Epithelial cell of proximal tubule (primary cell): Measurements from ENCODE around the gene PIAS2. TPM values are rescaled to one million over a fixed set of nuclear protein-coding genes. Genes with fewer than 3 reads are reported as not detected.
"Not testable (repeated sequence)": the region's sequence is repeated elsewhere in the genome, so short reads cannot be mapped to it uniquely, and the experiment has no call there.

Experiments
- DNase-seq: peaks from one replicate; pipeline ENCODE4 v3.0.0-alpha.2; 2011; ENCODE audit warnings: low read depth
- H3K4me3 ChIP-seq: 2 replicates; pipeline ENCODE4 v1.5.1; 2011; ENCODE audit warnings: low read depth, mild to moderate bottlenecking, low read length
- total RNA-seq: library from RNA; depleted of rRNA; stranded (reverse); fragments of >200 nt; gene quantifications from 2 replicates; pipeline ENCODE4 v1.2.3, GENCODE V29; 2015
- TF ChIP-seq, protein P1 (sequence below): conservative IDR thresholded peaks from 2 replicates; pipeline ENCODE4 v1.5.1; 2012; ENCODE audit warnings: low read depth, mild to moderate bottlenecking, low read length

The PIAS2 gene, protein sequence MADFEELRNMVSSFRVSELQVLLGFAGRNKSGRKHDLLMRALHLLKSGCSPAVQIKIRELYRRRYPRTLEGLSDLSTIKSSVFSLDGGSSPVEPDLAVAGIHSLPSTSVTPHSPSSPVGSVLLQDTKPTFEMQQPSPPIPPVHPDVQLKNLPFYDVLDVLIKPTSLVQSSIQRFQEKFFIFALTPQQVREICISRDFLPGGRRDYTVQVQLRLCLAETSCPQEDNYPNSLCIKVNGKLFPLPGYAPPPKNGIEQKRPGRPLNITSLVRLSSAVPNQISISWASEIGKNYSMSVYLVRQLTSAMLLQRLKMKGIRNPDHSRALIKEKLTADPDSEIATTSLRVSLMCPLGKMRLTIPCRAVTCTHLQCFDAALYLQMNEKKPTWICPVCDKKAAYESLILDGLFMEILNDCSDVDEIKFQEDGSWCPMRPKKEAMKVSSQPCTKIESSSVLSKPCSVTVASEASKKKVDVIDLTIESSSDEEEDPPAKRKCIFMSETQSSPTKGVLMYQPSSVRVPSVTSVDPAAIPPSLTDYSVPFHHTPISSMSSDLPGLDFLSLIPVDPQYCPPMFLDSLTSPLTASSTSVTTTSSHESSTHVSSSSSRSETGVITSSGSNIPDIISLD
- total RNA-seq, result 14.0 and 16.8 TPM in 2 replicates

DNA sequence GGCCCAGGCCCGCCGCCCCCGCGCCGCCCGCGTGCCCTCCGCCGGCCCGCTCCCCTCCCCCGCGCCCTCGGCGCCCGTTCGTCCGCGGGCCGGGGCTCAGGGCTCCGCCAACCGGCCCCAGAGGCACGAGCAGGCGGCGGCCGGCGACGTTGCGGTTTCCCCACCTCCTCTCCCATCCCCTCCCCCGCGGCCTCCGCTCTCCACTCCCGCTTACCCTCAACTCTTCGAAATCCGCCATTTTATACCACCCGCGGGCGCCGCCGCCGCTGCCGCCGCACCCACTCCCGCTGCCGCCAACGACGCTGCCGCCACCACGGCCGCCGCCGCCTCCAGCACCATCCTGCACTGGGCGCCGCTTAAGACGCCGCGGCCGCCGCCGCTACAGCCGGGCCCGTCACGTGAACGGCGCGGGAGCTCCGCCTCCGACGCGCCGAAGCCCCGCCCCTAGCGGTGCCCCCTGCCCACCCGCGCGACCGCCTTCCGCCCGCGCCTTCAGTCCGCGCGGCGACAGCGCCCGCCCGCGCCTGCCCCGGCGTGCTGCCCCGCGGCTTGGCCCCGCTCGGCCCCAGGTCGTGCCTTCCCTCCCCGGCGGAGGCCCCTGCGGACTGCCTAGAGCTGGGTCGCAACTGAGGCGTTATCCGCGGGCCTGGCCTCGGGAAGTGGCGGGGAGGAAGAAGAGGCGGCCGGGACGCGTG lies at the start of gene PIAS2, which contains the start of gene KATNAL2:
TSS of gene PIAS2 (minus strand) at position 400 of the 695 bp plus-strand sequence. CDS start at position 238, 162 bp downstream.
TSS of gene KATNAL2 (plus strand) at position 495 of the 695 bp plus-strand sequence. CDS start 29,271 bp downstream, outside the sequence.
- H3K4me3 ChIP-seq, result peak within 1 kb of the TSS; percentile 65
- TF ChIP-seq, protein P1, sequence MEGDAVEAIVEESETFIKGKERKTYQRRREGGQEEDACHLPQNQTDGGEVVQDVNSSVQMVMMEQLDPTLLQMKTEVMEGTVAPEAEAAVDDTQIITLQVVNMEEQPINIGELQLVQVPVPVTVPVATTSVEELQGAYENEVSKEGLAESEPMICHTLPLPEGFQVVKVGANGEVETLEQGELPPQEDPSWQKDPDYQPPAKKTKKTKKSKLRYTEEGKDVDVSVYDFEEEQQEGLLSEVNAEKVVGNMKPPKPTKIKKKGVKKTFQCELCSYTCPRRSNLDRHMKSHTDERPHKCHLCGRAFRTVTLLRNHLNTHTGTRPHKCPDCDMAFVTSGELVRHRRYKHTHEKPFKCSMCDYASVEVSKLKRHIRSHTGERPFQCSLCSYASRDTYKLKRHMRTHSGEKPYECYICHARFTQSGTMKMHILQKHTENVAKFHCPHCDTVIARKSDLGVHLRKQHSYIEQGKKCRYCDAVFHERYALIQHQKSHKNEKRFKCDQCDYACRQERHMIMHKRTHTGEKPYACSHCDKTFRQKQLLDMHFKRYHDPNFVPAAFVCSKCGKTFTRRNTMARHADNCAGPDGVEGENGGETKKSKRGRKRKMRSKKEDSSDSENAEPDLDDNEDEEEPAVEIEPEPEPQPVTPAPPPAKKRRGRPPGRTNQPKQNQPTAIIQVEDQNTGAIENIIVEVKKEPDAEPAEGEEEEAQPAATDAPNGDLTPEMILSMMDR, result no peak
- DNase-seq, result no peak

DNA sequence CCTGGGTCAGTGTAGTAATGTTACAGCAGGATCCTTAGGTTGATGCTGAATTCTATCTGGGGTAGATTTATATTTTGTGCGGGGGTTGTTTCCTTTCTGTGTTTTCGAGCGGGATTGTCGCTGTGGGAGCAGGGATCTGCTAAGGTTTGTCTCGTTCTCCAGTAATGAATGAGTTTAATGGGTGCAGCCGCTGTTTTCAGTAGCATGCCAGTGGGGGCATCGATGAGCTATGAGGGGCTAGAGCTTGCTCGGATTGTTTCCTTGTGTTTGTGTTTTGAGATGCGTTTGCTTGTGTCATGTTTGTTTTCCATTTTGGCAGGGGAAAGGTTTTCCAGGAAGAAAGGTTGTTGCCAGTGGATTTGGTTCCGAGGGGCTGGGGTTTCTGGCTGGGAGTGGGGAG lies 49.0 kb upstream of the PIAS2 start:
- not testable (repeated sequence) for DNase-seq

DNA sequence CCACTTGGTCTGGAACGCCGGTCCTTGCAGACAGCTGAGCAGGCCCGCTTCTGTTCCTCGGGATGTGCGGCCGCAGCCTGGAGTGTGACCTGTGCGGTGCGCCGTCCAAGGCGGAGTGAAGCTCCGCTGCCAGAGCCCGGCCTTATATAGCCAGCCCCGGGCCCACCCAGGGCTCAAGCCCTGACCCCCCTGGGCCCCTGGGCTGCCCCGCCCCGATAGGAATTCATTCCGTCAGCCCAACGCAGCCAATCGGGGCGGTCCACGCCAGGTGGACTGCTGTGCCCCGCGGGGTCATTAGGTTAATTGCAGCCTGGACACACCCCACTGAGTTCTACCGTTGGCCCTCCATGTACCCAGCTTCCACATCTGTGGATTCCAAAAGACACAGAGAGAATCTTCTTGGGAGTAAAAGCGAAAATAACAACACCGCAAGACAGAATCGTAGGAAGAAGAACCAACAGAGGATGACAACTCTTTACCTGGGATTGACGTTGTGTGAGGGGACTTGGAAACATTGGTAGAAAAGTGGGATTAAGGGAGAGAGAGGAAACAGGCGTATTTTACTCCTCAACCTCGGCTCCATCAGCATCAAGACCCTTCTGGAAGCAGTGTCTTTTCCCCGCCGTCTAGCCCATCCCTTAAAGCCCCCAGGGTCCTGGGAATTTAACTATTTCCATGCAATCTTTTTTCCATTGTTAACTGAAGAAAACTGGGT lies 47.4 kb upstream of the PIAS2 start:
- not testable (repeated sequence) for DNase-seq

More for the DNA sequence above, 49.0 kb upstream of the PIAS2 start:
- H3K4me3 ChIP-seq, result not testable (repeated sequence)

DNA sequence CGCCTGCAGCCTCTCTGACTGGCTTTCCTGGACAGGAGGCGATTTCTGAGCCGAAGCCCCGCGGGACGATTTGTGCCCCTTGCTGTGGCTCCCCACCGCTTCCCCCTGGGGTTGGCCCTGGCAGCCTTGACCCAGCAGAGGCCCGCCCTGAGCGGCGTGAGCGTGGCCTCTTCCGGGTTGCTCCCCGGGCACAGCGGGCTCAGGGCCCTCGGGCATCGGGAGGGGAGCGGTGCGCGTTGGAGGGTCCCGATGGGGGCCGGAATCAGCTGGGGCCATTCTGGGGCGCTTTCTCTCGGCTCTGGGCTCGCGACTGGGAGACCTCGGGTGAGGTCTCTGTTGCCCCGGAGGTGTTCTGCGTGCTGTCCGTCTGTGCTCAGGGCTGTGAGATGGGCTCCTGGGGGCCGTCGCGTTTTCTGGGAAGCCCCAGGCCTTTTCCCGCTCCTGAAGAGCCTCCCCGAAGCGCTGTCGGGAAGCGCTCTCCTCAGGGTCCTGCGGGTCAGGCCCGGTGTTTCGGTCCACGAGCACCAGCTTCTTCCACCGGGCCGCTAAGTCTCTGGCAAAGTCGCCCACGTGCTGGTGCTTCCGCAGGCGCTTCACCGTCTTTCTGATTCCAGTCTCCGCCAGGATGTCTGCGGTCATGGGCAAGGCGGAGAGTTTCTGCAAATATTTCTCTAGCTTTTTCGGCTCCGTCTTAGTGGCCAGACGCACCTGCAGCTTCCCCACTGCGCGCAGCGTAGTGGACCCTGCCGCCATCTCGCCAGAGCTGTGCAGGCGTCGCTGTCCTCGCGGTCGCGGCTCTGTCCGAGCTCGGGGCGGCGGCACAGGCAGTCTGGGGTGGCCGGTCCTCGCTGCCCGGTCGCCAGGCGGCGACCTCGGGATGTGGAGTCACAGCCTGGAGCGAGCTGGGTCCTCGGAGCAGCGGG lies 46.6 kb upstream of the PIAS2 start:
- H3K4me3 ChIP-seq, DNase-seq: not testable (repeated sequence)

More for the DNA sequence above, 47.4 kb upstream of the PIAS2 start:
- not testable (repeated sequence) for H3K4me3 ChIP-seq

DNA sequence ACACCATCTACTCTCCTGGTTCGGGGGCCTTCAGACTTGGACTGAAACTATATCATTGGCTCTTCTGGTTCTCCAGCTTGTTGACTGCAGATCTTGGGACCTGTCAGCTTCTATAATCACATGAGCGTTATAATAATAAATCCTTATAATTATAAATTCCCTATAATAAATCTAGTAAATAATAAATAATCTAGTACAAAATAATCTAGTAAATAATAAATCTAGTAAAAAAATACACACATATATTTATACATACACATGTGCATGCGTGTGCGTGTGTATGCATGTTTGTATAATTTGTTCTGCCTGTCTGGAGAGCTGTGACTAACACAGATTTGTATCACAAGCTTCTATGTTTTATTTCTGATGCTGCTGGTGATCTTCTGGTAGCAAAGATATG lies 40.9 kb upstream of the PIAS2 start:
- TF ChIP-seq, protein P1, result no peak
- DNase-seq, result no peak
- no peak overlapping the region for H3K4me3 ChIP-seq

DNA sequence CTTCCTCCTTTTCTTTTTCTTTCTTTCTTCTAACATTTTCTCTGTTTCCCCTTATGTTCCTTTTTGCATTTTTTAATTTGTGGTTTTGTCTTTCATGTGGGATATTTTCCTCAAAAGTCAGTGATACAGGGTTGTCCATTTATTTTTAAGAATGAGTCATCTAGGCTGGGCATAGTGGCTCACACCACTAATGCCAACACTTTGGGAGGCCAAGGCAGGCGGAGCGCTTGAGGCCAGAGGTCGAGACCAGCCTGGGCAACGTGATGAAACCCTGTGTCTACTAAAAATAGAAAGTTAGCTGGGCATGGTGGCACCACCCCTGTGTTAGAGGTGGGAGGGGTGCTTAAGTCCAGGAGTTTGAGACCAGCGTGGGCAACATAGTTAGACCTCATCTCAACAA lies 35.9 kb upstream of the PIAS2 start:
- DNase-seq, result no peak
- TF ChIP-seq, protein P1, result no peak
- no peak overlapping the region for H3K4me3 ChIP-seq

DNA sequence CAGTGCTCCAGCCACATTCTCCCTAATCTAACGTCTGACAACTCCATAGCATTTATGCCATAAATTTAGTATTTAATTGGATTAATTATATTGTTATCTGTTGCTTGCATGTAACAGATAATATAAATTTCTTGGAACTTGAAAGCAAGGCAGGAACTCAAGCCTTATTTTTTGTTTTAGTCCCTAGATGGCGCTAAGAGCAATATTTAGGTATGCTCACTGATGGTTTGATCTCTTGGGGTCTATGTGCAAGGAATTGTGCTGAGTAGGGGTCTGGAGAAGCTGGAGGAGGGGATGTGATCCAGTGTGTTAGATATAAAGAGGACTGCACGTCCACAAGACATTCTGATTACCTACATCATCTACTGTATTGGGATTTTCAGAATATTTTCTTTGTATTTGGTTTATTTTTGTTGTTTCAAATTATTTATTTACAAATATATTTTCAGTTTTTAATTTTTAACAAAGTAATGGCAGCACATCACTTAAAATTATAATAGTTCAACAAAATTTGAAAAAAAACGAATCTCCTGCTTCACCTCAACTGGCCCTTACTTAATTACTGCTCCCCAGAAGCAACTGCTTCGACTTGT lies 32.9 kb upstream of the PIAS2 start:
- no peak for DNase-seq
- TF ChIP-seq, protein P1, result peak; percentile 67
- H3K4me3 ChIP-seq, result no peak overlapping the region
